RWPE2 (cell line): ENCODE measurements around the gene LYZ.

Experiments used
- ATAC-seq: fragments of 200-7000 bp; cut with Tn5 transposase; 3 replicates; pipeline ENCODE4 v1.9.1; 2021; ENCODE audit warnings: low read depth
- DNase-seq: peaks from one replicate; pipeline ENCODE4 v3.0.0-alpha.2; 2020; ENCODE audit warnings: low spot score
- H3K27ac ChIP-seq: fragments of 450-650 bp; 2 replicates; pipeline ENCODE4 v1.5.1; 2017; ENCODE audit warnings: mild to moderate bottlenecking; ENCODE audit not compliant: poor library complexity, severe bottlenecking
- H3K27me3 ChIP-seq: fragments of 250-450 bp; sonication (Bioruptor Pico); 2 replicates; pipeline ENCODE4 v1.5.1; 2021; ENCODE audit warnings: mild to moderate bottlenecking, moderate library complexity; ENCODE audit not compliant: insufficient read depth, poor library complexity, severe bottlenecking
- H3K36me3 ChIP-seq: fragments of 250-450 bp; sonication (Bioruptor Pico); 2 replicates; pipeline ENCODE4 v1.5.1; 2020; ENCODE audit warnings: low read depth, mild to moderate bottlenecking, moderate library complexity
- H3K4me1 ChIP-seq: fragments of 250-450 bp; sonication (Bioruptor Pico); 2 replicates; pipeline ENCODE4 v1.5.1; 2021; ENCODE audit warnings: mild to moderate bottlenecking, moderate library complexity; ENCODE audit not compliant: insufficient read depth, poor library complexity, severe bottlenecking
- H3K4me3 ChIP-seq: fragments of 250-450 bp; sonication (Bioruptor Pico); 2 replicates; pipeline ENCODE4 v1.5.1; 2021; ENCODE audit warnings: mild to moderate bottlenecking, moderate library complexity; ENCODE audit not compliant: severe bottlenecking
- H3K9me3 ChIP-seq: fragments of 250-450 bp; sonication (Bioruptor Pico); 2 replicates; pipeline ENCODE4 v1.5.1; 2021; ENCODE audit warnings: mild to moderate bottlenecking, moderate library complexity; ENCODE audit not compliant: severe bottlenecking
- CTCF ChIP-seq: fragments of 450-650 bp; IDR thresholded peaks from one replicate; pipeline ENCODE4 v1.5.1; 2017; ENCODE audit warnings: mild to moderate bottlenecking, moderate library complexity; ENCODE audit not compliant: poor library complexity, severe bottlenecking

Gene LYZ

GRCh38 chr12:69343885-69344612 is 4.1 kb upstream of the LYZ start:
- TF ChIP-seq CTCF = no peak
- no peak overlapping the region for H3K4me3 ChIP-seq
- no peaks in the 10 kb centered on the region for H3K27me3 ChIP-seq
- no peaks in the 10 kb centered on the region for H3K36me3 ChIP-seq
- no peak overlapping the region for H3K27ac ChIP-seq
- no peaks in the 10 kb centered on the region for H3K4me1 ChIP-seq
- DNase-seq (no peak), ATAC-seq (no peak)
- no peaks in the 10 kb centered on the region for H3K9me3 ChIP-seq

GRCh38 chr12:69345077-69345476 is 3.1 kb upstream of the LYZ start:
- Histone ChIP-seq H3K27ac (no peak overlapping the region), H3K4me1 (no peaks in the 10 kb centered on the region), H3K27me3 (no peaks in the 10 kb centered on the region), H3K36me3 (no peaks in the 10 kb centered on the region), H3K9me3 (no peaks in the 10 kb centered on the region), H3K4me3 (no peak overlapping the region)
- ATAC-seq (no peak), DNase-seq (no peak)
- no peak for TF ChIP-seq CTCF

- TF ChIP-seq CTCF = no peak
- Histone ChIP-seq H3K4me3 (no peak overlapping the region), H3K9me3 (no peaks in the 10 kb centered on the region), H3K36me3 (no peaks in the 10 kb centered on the region), H3K27ac (no peak overlapping the region), H3K27me3 (no peaks in the 10 kb centered on the region), H3K4me1 (no peaks in the 10 kb centered on the region)
- DNase-seq (no peak), ATAC-seq (no peak)
These were observed 2.4 kb upstream of the LYZ start for GRCh38 chr12:69345742-69346141.

GRCh38 chr12:69350002-69350626 is 1.9 kb downstream of the LYZ start:
- Histone ChIP-seq H3K4me1 (no peaks in the 10 kb centered on the region), H3K4me3 (no peak overlapping the region), H3K36me3 (no peaks in the 10 kb centered on the region), H3K27me3 (no peaks in the 10 kb centered on the region), H3K27ac (no peak overlapping the region), H3K9me3 (no peaks in the 10 kb centered on the region)
- ATAC-seq (no peak), DNase-seq (no peak)
- TF ChIP-seq CTCF = no peak

GRCh38 chr12:69350777-69351176 is 2.6 kb downstream of the LYZ start:
- Histone ChIP-seq H3K27me3 (no peaks in the 10 kb centered on the region), H3K9me3 (no peaks in the 10 kb centered on the region), H3K36me3 (no peaks in the 10 kb centered on the region), H3K4me3 (no peak overlapping the region), H3K27ac (no peak overlapping the region), H3K4me1 (no peaks in the 10 kb centered on the region)
- TF ChIP-seq CTCF = no peak
- DNase-seq = no peak
- ATAC-seq = no peak
